ENCODE measurements around the gene TTC7B. TPM values are rescaled to one million over a fixed set of nuclear protein-coding genes. Genes with fewer than 3 reads are reported as not detected.

TTC7B gene
- total and polyA plus RNA-seq, 2 of the 8 experiments (the other 6 are each of a cell fraction or from before 2014, with no cell fraction given), result 23.7 to 34.0 TPM

DNA sequence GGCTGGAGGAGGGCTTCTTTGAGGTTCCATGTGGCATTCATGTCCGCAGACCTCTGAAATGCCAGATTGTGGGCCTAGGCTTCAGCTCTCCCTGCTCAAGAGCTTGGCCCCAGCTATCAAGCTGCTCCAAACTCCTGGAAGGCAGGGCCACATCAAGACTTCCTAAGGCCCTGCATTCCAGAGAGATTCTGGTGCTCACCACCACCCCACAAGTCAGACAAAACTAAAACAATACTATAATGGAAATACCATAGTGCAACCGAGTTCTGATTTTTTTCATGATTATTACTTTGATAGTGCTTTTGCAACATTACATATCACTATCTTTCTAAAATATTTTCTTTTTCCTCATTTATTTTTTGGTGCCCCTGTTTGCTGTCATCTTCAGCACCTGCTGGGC, 333.1 kb downstream of the TTC7B start (continued):
- TF ChIP-seq, protein P1, sequence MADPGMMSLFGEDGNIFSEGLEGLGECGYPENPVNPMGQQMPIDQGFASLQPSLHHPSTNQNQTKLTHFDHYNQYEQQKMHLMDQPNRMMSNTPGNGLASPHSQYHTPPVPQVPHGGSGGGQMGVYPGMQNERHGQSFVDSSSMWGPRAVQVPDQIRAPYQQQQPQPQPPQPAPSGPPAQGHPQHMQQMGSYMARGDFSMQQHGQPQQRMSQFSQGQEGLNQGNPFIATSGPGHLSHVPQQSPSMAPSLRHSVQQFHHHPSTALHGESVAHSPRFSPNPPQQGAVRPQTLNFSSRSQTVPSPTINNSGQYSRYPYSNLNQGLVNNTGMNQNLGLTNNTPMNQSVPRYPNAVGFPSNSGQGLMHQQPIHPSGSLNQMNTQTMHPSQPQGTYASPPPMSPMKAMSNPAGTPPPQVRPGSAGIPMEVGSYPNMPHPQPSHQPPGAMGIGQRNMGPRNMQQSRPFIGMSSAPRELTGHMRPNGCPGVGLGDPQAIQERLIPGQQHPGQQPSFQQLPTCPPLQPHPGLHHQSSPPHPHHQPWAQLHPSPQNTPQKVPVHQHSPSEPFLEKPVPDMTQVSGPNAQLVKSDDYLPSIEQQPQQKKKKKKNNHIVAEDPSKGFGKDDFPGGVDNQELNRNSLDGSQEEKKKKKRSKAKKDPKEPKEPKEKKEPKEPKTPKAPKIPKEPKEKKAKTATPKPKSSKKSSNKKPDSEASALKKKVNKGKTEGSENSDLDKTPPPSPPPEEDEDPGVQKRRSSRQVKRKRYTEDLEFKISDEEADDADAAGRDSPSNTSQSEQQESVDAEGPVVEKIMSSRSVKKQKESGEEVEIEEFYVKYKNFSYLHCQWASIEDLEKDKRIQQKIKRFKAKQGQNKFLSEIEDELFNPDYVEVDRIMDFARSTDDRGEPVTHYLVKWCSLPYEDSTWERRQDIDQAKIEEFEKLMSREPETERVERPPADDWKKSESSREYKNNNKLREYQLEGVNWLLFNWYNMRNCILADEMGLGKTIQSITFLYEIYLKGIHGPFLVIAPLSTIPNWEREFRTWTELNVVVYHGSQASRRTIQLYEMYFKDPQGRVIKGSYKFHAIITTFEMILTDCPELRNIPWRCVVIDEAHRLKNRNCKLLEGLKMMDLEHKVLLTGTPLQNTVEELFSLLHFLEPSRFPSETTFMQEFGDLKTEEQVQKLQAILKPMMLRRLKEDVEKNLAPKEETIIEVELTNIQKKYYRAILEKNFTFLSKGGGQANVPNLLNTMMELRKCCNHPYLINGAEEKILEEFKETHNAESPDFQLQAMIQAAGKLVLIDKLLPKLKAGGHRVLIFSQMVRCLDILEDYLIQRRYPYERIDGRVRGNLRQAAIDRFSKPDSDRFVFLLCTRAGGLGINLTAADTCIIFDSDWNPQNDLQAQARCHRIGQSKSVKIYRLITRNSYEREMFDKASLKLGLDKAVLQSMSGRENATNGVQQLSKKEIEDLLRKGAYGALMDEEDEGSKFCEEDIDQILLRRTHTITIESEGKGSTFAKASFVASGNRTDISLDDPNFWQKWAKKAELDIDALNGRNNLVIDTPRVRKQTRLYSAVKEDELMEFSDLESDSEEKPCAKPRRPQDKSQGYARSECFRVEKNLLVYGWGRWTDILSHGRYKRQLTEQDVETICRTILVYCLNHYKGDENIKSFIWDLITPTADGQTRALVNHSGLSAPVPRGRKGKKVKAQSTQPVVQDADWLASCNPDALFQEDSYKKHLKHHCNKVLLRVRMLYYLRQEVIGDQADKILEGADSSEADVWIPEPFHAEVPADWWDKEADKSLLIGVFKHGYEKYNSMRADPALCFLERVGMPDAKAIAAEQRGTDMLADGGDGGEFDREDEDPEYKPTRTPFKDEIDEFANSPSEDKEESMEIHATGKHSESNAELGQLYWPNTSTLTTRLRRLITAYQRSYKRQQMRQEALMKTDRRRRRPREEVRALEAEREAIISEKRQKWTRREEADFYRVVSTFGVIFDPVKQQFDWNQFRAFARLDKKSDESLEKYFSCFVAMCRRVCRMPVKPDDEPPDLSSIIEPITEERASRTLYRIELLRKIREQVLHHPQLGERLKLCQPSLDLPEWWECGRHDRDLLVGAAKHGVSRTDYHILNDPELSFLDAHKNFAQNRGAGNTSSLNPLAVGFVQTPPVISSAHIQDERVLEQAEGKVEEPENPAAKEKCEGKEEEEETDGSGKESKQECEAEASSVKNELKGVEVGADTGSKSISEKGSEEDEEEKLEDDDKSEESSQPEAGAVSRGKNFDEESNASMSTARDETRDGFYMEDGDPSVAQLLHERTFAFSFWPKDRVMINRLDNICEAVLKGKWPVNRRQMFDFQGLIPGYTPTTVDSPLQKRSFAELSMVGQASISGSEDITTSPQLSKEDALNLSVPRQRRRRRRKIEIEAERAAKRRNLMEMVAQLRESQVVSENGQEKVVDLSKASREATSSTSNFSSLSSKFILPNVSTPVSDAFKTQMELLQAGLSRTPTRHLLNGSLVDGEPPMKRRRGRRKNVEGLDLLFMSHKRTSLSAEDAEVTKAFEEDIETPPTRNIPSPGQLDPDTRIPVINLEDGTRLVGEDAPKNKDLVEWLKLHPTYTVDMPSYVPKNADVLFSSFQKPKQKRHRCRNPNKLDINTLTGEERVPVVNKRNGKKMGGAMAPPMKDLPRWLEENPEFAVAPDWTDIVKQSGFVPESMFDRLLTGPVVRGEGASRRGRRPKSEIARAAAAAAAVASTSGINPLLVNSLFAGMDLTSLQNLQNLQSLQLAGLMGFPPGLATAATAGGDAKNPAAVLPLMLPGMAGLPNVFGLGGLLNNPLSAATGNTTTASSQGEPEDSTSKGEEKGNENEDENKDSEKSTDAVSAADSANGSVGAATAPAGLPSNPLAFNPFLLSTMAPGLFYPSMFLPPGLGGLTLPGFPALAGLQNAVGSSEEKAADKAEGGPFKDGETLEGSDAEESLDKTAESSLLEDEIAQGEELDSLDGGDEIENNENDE (IDR thresholded peaks at IDR 0.05; ENCODE audit: insufficient replicate concordance, low read length), result no peak
- TF ChIP-seq KDM1A (IDR thresholded peaks at IDR 0.05; ENCODE audit: borderline replicate concordance, low read length), result no peak
